Measurements from ENCODE around the gene CORT.

DNA sequence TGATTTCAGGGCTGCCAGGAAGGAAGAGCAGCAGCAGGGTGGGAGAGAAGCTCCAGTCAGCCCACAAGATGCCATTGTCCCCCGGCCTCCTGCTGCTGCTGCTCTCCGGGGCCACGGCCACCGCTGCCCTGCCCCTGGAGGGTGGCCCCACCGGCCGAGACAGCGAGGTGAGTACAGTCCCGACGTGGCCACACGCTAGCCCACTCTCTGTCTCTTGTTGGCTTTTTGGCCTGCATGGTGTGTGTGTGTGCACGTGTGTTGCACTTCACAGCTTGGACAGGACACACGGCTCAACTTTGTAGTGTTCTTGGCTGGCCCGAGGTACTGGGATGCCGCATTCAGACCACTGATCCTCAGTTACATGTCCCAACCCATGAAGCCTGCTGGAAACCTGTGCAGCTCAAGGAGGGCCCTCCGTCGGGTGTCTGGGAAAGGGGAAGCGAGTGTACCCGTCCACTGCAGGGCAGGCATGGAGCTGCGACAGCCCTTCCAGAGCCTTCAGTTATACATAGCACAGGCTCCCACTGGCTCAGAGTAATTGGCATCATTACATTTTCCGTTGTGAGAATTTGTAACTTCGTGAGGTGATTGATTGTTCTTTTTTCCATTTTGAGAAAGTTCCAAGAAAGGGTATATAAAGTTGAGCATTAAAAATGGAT, 454 bp downstream of the CORT start:
- TF ChIP-seq, protein P1, sequence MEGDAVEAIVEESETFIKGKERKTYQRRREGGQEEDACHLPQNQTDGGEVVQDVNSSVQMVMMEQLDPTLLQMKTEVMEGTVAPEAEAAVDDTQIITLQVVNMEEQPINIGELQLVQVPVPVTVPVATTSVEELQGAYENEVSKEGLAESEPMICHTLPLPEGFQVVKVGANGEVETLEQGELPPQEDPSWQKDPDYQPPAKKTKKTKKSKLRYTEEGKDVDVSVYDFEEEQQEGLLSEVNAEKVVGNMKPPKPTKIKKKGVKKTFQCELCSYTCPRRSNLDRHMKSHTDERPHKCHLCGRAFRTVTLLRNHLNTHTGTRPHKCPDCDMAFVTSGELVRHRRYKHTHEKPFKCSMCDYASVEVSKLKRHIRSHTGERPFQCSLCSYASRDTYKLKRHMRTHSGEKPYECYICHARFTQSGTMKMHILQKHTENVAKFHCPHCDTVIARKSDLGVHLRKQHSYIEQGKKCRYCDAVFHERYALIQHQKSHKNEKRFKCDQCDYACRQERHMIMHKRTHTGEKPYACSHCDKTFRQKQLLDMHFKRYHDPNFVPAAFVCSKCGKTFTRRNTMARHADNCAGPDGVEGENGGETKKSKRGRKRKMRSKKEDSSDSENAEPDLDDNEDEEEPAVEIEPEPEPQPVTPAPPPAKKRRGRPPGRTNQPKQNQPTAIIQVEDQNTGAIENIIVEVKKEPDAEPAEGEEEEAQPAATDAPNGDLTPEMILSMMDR (IDR thresholded peaks at IDR 0.05; ENCODE audit: poor library complexity, severe bottlenecking), result no peak
- TF ChIP-seq POLR2AphosphoS5 (IDR thresholded peaks at IDR 0.05) (no peak), EZH2 (IDR thresholded peaks at IDR 0.05; ENCODE audit: borderline replicate concordance, insufficient read depth, low read length, poor library complexity, severe bottlenecking) (no peak)

Measured in neural cell (in vitro differentiated cells).